Activated B cell treated with CpG ODN at 0.5 μM for 24 hours (primary cell): ENCODE data around the gene BCL2L13. TPM values are rescaled to one million over a fixed set of nuclear protein-coding genes. Genes with fewer than 3 reads are reported as not detected.

Experiments
- ATAC-seq: fragments of 200-7000 bp; cut with Tn5 transposase; one replicate; pipeline ENCODE4 v1.10.0; 2021; ENCODE audit warnings: low read depth, mild to moderate bottlenecking, moderate library complexity
- CTCF ChIA-PET: fragments of 350-600 bp; sonication (Branson Sonifier 250); formaldehyde crosslinking; loops from one replicate; lab custom pipeline; 2021; ENCODE audit warnings: antibody characterized with exemption; lab: Charles Lee
- POLR2A ChIA-PET: fragments of 350-600 bp; sonication (Branson Sonifier 250); formaldehyde crosslinking; loops from one replicate; lab custom pipeline; 2021; ENCODE audit warnings: antibody characterized with exemption; lab: Charles Lee
- DNase-seq: peaks from one replicate; pipeline ENCODE4 v3.0.0; 2022
- H3K27ac Mint-ChIP-seq: one replicate; pipeline ENCODE4 v1.8.0; 2020; ENCODE audit warnings: mixed read lengths
- H3K27me3 Mint-ChIP-seq: one replicate; pipeline ENCODE4 v1.8.0; 2021; ENCODE audit warnings: mixed read lengths
- H3K36me3 Mint-ChIP-seq: one replicate; pipeline ENCODE4 v1.8.0; 2021; ENCODE audit warnings: low read depth, mixed read lengths
- H3K4me1 Mint-ChIP-seq: one replicate; pipeline ENCODE4 v1.8.0; 2021; ENCODE audit warnings: mixed read lengths
- H3K4me3 Mint-ChIP-seq: one replicate; pipeline ENCODE4 v1.8.0; 2020; ENCODE audit warnings: mild to moderate bottlenecking, mixed read lengths
- H3K9me3 Mint-ChIP-seq: one replicate; pipeline ENCODE4 v1.8.0; 2020; ENCODE audit warnings: mixed read lengths
- CTCF ChIP-seq: fragments of 200-600 bp; IDR thresholded peaks from one replicate; pipeline ENCODE4 v1.8.0; 2022; ENCODE audit warnings: antibody characterized with exemption, mild to moderate bottlenecking
- intact Hi-C: fragments of 100-400 bp; cut with micrococcal nuclease; formaldehyde crosslinking; loops from one replicate; pipeline ENCODE4 v1.15.1; 2024
- total RNA-seq: library from RNA; stranded (reverse); gene quantifications from 2 replicates; pipeline ENCODE4 v1.2.3, GENCODE V29; 2022

BCL2L13 gene
- total RNA-seq, 1 donor from 2014 or later = 38.7 TPM

- H3K9me3 Mint-ChIP-seq = no peaks in the 10 kb centered on the region
- no peak overlapping the region for H3K27ac Mint-ChIP-seq
- ChIA-PET CTCF (interaction anchor here (1.3 kb wide), 1 partner anchor 97 kb away, joined by 4 read pairs; no protein-coding TSS in a partner anchor), POLR2A (no interaction called here)
- no peaks in the 10 kb centered on the region for H3K27me3 Mint-ChIP-seq
- TF ChIP-seq CTCF = no peak
- ATAC-seq (no peak), DNase-seq (no peak)
- H3K4me1 Mint-ChIP-seq = no peaks in the 10 kb centered on the region
- H3K4me3 Mint-ChIP-seq = no peak overlapping the region
- peaks cover 28% of the 10 kb centered on the region for H3K36me3 Mint-ChIP-seq
- intact Hi-C loops = no loop called here
Observed at GRCh38 chr22:17655289-17655688, 16.7 kb downstream of the BCL2L13 start.

GRCh38 chr22:17656870-17657395, 18.4 kb downstream of the BCL2L13 start:
- Mint-ChIP-seq H3K4me1 (no peaks in the 10 kb centered on the region), H3K36me3 (peaks cover 38% of the 10 kb centered on the region), H3K4me3 (no peak overlapping the region), H3K27me3 (no peaks in the 10 kb centered on the region), H3K9me3 (no peaks in the 10 kb centered on the region), H3K27ac (no peak overlapping the region)
- ATAC-seq (no peak), DNase-seq (no peak)
- POLR2A ChIA-PET = no interaction called here
- CTCF ChIA-PET = no interaction called here
- intact Hi-C loops = no loop called here
- TF ChIP-seq CTCF = no peak

- no peak for TF ChIP-seq CTCF
- peaks cover 4% of the 10 kb centered on the region for H3K9me3 Mint-ChIP-seq
- H3K4me3 Mint-ChIP-seq = no peak overlapping the region
Observed at GRCh38 chr22:17664414-17665055, 26.0 kb downstream of the BCL2L13 start.

GRCh38 chr22:17665248-17665647, 26.7 kb downstream of the BCL2L13 start:
- Mint-ChIP-seq H3K27ac (no peak overlapping the region), H3K36me3 (peaks cover 58% of the 10 kb centered on the region)
- no peak for ATAC-seq

More at GRCh38 chr22:17664414-17665055, 26.0 kb downstream of the BCL2L13 start:
- no peak for DNase-seq
- ATAC-seq = no peak
- ChIA-PET CTCF (no interaction called here), POLR2A (no interaction called here)
- no peak overlapping the region for H3K27ac Mint-ChIP-seq
- H3K27me3 Mint-ChIP-seq = no peaks in the 10 kb centered on the region
- intact Hi-C loops = no loop called here
- H3K36me3 Mint-ChIP-seq = peaks cover 55% of the 10 kb centered on the region
- peaks cover 6% of the 10 kb centered on the region for H3K4me1 Mint-ChIP-seq

More at GRCh38 chr22:17665248-17665647, 26.7 kb downstream of the BCL2L13 start:
- DNase-seq = no peak
- intact Hi-C loops = no loop called here
- H3K4me1 Mint-ChIP-seq = peaks cover 12% of the 10 kb centered on the region
- ChIA-PET CTCF (no interaction called here), POLR2A (no interaction called here)
- no peak for TF ChIP-seq CTCF
- no peaks in the 10 kb centered on the region for H3K27me3 Mint-ChIP-seq
- no peak overlapping the region for H3K4me3 Mint-ChIP-seq
- peaks cover 4% of the 10 kb centered on the region for H3K9me3 Mint-ChIP-seq
